GM21723 (cell line): ENCODE results near the gene PANK2.
"Not testable (repeated sequence)": the region's sequence is repeated elsewhere in the genome, so short reads cannot be mapped to it uniquely, and the experiment has no call there.

ENCODE experiments used
- ATAC-seq: cut with Tn5 transposase; IDR thresholded peaks from one replicate; pipeline ENCODE4 v1.9.1; 2021; ENCODE audit warnings: mild to moderate bottlenecking, moderate library complexity; ENCODE audit not compliant: unreplicated experiment

Gene PANK2

GRCh38 chr20:3869839-3870634 lies 19.1 kb upstream of the PANK2 start:
- ATAC-seq, result no peak

DNA sequence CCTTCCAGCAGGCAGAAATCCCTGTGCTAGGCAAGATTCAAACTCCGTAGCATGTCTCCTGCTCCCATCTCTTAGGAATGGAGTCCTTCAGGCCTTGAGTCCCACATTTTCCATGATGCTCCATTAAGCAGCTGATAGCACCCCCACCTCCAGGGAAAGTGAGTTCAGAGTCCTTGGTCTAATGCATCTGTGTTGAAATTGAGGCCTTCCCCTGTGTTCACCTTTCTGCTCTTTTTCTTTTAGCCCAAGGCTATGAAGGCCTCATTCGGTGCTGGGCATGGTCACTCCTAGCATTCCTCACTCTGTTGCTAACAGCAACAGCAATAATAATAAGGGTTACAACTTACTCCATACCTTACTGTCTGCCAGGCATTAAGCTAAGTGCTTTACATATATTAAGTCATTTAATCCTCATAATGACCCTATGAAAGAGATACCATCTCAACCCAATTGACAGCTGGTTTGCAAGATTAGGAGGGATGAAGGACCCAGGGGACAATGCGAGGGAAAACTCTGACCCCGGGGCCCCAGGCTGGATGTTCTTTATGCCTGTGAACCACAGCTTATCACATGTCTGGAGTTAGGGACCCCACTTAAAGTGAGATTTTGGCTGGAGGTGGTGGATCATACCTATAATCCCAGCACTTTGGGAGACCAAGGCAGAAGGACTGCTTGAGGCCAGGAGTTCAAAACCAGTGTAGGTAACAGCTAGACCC lies 17.5 kb upstream of the PANK2 start:
- no peak for ATAC-seq

GRCh38 chr20:3873507-3873906 lies 15.7 kb upstream of the PANK2 start:
- ATAC-seq, result no peak

GRCh38 chr20:3874194-3874844 lies 14.9 kb upstream of the PANK2 start:
- ATAC-seq, result no peak

DNA sequence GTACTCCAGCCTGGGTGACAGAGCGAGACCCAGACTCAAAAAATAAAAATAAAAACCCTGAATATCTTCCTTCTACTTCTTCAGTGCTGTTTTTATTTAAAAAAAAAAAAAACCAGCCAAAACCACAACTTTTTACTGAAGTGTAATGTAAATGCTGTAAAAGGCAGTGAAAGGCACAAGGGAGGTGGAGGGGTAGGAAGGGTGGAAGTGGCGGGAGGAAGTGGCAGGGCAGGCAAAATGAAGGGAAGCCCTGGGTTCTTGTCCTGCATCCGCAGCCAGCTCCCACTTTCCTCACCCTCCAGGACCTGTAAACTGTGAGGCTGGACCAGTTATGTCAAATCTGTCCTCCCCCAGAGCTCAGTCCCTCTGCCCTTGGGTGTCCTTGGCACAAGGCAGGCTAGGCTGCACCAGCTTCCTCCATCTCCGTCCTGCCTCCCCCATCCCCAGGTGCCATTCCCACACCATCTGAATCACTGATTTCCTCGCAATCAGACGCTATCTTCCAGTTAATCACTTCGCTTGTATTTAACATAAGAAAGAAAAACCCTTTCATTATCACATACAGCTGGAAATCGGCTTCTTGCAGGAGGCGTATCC lies 13.7 kb upstream of the PANK2 start:
- no peak for ATAC-seq

GRCh38 chr20:3876000-3876399 lies 13.2 kb upstream of the PANK2 start:
- no peak for ATAC-seq

- ATAC-seq, result no peak
Observed at GRCh38 chr20:3876676-3877075, 12.5 kb upstream of the PANK2 start.

DNA sequence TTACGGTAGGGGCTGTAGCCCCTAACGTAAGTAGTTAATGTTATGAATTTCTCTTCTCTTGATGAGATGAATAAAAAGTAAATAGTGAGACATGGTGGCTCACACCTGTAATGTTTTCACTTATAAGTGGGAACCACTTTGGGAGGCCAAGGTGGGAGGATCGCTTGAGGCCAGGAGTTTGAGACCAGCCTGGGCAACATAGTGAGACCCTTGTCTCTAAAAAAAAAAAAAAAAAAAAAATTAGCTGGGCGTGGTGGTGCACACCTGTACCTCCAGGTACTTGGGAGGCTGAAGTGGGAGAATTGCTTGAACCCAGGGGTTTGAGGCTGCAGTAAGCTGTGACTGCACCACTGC lies 10.3 kb upstream of the PANK2 start:
- not testable (repeated sequence) for ATAC-seq

DNA sequence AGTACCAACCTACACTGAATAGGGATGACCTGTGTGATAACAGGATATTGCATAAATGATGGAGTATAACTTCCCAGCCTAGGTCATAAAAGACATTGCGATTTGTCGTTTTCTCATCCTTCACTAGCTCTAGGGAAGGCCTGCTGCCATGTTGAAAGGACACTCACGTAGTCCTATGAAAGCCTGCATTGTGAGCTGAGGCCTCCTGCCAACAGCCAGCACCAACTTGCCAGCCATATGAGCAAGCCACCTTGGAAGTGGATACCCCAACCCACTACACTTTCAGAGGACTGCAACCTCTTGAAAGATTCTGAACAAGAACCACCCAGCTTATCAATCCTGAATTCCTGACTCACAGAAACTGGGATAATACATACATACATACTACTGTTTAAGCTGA lies 3.5 kb upstream of the PANK2 start:
- ATAC-seq, result no peak

GRCh38 chr20:3887876-3888620 lies 1.1 kb upstream of the PANK2 start:
- no peak for ATAC-seq

- ATAC-seq, result peak; percentile 26
Observed at GRCh38 chr20:3889489-3890397, 556 bp downstream of the PANK2 start.

DNA sequence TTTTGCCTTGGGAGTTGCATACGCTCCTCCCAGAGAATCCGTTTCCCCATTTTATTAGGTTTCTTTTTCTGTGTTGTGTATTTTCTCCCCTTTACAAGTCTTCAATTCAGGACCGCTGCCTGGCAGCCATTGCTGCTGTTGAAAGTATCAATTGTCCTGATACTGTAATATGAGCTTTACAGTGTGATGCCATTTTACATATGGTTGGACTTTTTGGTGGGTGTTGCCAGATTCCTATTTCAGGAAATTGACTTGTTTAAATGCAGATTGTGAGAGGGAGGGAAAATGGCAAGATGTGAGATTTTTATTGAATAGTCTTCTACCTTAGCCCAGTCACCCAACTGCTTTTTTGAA lies 1.2 kb downstream of the PANK2 start:
- ATAC-seq, result no peak

DNA sequence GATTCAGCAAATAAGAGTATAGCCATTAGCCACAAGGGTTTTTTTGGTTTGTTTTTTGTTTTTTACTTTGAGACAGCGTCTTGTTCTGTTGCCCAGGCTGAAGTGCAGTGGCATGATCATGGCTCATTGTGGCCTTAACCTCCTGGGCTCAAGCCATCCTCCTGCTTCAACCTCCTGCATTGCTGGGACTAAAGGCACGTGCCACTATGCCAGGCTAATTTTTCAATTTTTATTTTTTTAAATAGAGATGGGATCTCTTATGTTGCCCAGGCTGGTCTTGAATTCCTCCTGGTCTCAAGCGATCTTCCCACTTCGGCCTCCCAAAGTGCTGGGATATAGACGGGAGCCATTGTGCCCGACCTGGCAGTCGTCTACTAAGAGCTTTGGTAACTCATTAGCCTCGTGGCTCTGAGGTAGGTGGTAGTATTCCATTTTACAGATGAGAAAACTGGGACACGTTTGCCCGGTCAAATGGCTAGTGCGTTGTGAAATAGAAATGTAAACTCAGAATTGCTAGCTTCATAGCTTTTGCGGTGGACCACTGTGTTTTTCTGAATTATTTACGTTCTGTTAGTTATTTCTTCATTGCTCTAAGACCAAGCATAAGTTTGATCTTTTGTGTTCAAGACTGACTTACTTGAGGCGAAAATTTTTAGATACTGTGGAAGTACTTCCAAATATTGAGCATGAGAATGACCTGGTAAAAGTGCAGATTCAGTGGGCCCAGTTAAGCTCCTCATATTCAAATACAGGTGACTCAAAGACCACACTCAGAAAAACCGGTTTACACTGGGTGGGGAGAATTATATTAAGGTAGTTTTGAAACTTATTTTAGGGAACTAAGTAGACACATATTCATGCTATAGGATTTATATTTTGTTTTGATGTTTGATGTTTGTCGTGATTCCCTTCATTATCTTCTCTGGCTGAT lies 2.1 kb downstream of the PANK2 start:
- ATAC-seq, result no peak

DNA sequence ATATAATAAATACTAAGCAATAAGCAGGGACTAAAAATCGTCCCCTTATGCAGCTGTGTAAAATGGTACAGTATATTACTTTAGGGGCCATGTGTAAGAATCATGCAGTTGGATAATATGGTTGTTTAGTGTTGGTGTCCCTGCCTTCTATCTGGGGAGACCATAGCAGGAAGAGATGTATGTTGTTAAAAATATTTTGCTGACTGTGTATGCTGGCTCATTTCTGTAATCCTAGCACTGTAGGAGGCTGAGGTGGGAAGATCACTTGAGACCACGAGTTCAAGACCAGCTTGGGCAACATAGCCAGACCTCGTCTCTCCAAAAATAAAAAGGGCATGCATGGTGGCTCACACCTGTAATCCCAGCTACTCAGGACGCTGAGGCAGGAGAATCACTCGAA lies 5.6 kb downstream of the PANK2 start:
- no peak for ATAC-seq

GRCh38 chr20:3896302-3896701 lies 7.1 kb downstream of the PANK2 start:
- no peak for ATAC-seq

GRCh38 chr20:3896853-3897583 lies 7.8 kb downstream of the PANK2 start:
- ATAC-seq, result no peak

DNA sequence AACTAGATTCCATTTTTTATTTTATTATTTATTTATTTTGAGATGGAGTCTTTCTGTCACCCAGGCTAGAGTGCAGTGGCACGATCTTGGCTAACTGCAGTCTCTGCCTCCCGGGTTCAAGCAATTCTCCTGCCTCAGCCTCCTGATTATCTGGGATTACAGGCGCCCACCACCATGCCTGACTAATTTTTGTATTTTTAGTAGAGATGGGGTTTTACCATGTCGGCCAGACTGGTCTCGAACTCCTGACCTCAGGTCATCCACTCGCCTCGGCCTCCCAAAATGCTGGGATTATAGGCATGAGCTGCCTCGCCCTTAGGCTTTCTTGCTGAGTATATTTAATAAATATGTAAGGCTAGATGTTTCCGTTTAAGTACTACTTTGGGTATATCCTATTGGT lies 9.0 kb downstream of the PANK2 start:
- not testable (repeated sequence) for ATAC-seq

- no peak for ATAC-seq
Observed at GRCh38 chr20:3898639-3899038, 9.5 kb downstream of the PANK2 start.
